ENCODE results near the gene CPD. TPM values are rescaled to one million over a fixed set of nuclear protein-coding genes. Genes with fewer than 3 reads are reported as not detected.
A peak's percentile ranks its signal among the peaks of the same experiment; 100 is the strongest.
"Not testable (repeated sequence)": the region's sequence is repeated elsewhere in the genome, so short reads cannot be mapped to it uniquely, and the experiment has no call there.

The CPD gene
- polyA plus RNA-seq, 5 donors: 30.8 to 55.6 (median 47.6) TPM

- no peak for DNase-seq
These were observed 42.9 kb downstream of the CPD start for GRCh38 chr17:30421592-30421991.

- no peak for DNase-seq
These were observed 43.4 kb downstream of the CPD start for GRCh38 chr17:30422171-30422570.

GRCh38 chr17:30424471-30424870 lies 45.7 kb downstream of the CPD start:
- no peak for DNase-seq

GRCh38 chr17:30426292-30426691 lies 47.6 kb downstream of the CPD start:
- no peak for DNase-seq

- DNase-seq: no peak
These were observed 48.9 kb downstream of the CPD start for GRCh38 chr17:30427611-30428010.

- no peak for DNase-seq
These were observed 50.4 kb downstream of the CPD start for GRCh38 chr17:30429155-30429554.

- no peak for DNase-seq
These were observed 54.8 kb downstream of the CPD start for GRCh38 chr17:30433514-30433913.

GRCh38 chr17:30436729-30437128 lies 58.0 kb downstream of the CPD start:
- DNase-seq: no peak

GRCh38 chr17:30443721-30444120 lies 65.0 kb downstream of the CPD start:
- no peak for DNase-seq

- DNase-seq: not testable (repeated sequence)
These were observed 67.9 kb downstream of the CPD start for GRCh38 chr17:30446640-30447039.

GRCh38 chr17:30449480-30449879 lies 70.8 kb downstream of the CPD start:
- DNase-seq: peak; percentile 64 to 74

GRCh38 chr17:30450125-30451027 lies 71.6 kb downstream of the CPD start:
- no peak for DNase-seq

GRCh38 chr17:30454635-30455034 lies 75.9 kb downstream of the CPD start:
- DNase-seq: no peak

GRCh38 chr17:30458371-30458770 lies 79.6 kb downstream of the CPD start:
- DNase-seq: no peak

GRCh38 chr17:30458797-30459413 lies 80.2 kb downstream of the CPD start:
- not testable (repeated sequence) for DNase-seq

GRCh38 chr17:30468465-30468864 lies 89.7 kb downstream of the CPD start:
- DNase-seq: no peak

GRCh38 chr17:30472238-30472890 lies 93.6 kb downstream of the CPD start:
- no peak for DNase-seq

- DNase-seq: no peak
These were observed 96.5 kb downstream of the CPD start for GRCh38 chr17:30475206-30475605.

GRCh38 chr17:30476726-30477082 lies 98.0 kb downstream of the CPD start:
- DNase-seq: no peak

- DNase-seq: peak; percentile 90 to 94
These were observed 98.5 kb downstream of the CPD start, which contains the start of gene GOSR1 for GRCh38 chr17:30477083-30477773. Gene GOSR1, plus strand, starts transcription at chr17:30477408. Its CDS starts 26 bp downstream, at chr17:30477434.

- DNase-seq: no peak
These were observed 99.0 kb downstream of the CPD start for GRCh38 chr17:30477774-30478115.

GRCh38 chr17:30482555-30482954 lies 103.8 kb downstream of the CPD start:
- DNase-seq: no peak

All from right lung (tissue), 5 donors.